Measurements from ENCODE around the gene KIF5B.

The KIF5B gene

GRCh38 chr10:31962826-31963588, 93.2 kb downstream of the KIF5B start:
- DNase-seq (ENCODE audit: extremely low read depth in 1 of 2, low read depth in 1 of 2), result no peak

- no peak for DNase-seq (ENCODE audit: extremely low read depth in 1 of 2, low read depth in 1 of 2)
Measured at GRCh38 chr10:31961277-31962074, 94.7 kb downstream of the KIF5B start.

GRCh38 chr10:31959461-31960173, 96.6 kb downstream of the KIF5B start:
- DNase-seq (ENCODE audit: extremely low read depth in 1 of 2, low read depth in 1 of 2), result no peak
